HepG2 (cell line): ENCODE measurements around the gene LCLAT1. TPM values are rescaled to one million over a fixed set of nuclear protein-coding genes. Genes with fewer than 3 reads are reported as not detected.

Experiments
- GATAD2A ChIP-seq: IDR thresholded peaks from 2 replicates; pipeline ENCODE4 v1.6.1; 2016
- HNF4G ChIP-seq, 2 experiments: sonication (generic) in 1 of 2; formaldehyde crosslinking in 1 of 2; IDR thresholded peaks; 2 replicates each; pipeline versions ENCODE4 v1.4.0 to v1.6.1; 2011 to 2020; ENCODE audit warnings: borderline replicate concordance in 2 of 2, low read depth in 2 of 2, mild to moderate bottlenecking in 2 of 2, low read length in 1 of 2, missing genetic modification reagents in 1 of 2, moderate library complexity in 1 of 2
- JUN ChIP-seq: sonication (generic); formaldehyde crosslinking; IDR thresholded peaks from 2 replicates; pipeline ENCODE4 v1.4.0; 2020; ENCODE audit warnings: mild to moderate bottlenecking, missing genetic modification reagents
- RFX3 ChIP-seq: IDR thresholded peaks from 2 replicates; pipeline ENCODE4 v1.6.1; 2016; ENCODE audit warnings: missing biosample characterization, missing genetic modification reagents
- RNF2 ChIP-seq: fragments of 450-650 bp; conservative IDR thresholded peaks from 2 replicates; pipeline ENCODE4 v1.6.1; 2016; ENCODE audit warnings: low read depth
- ZBTB7B ChIP-seq: sonication (generic); formaldehyde crosslinking; IDR thresholded peaks from 2 replicates; pipeline ENCODE4 v1.4.0; 2020; ENCODE audit warnings: missing genetic modification reagents
- ZFAT ChIP-seq: sonication (generic); formaldehyde crosslinking; conservative IDR thresholded peaks from 2 replicates; pipeline ENCODE4 v1.8.1; 2023; ENCODE audit warnings: missing genetic modification reagents, inconsistent platforms
- ZNF280B ChIP-seq: sonication (generic); formaldehyde crosslinking; IDR thresholded peaks from 2 replicates; pipeline ENCODE4 v1.5.0; 2020; ENCODE audit warnings: missing genetic modification reagents, mild to moderate bottlenecking, borderline replicate concordance
- polyA plus RNA-seq, 8 experiments: library from polyadenylated mRNA; depleted of rRNA in 3 of 8; stranded (reverse) in 7 of 8; unstranded in 1 of 8; fragments of >200 nt; fragmentation: Illumina TruSeq in 4 of 8; extraction: Trizol in 4 of 8; gene quantifications; 2 replicates each; pipeline versions ENCODE4 v1.2.1 to v1.2.3, GENCODE V29; 2011 to 2016; ENCODE audit warnings: low read depth in 4 of 8, missing spikeins in 1 of 8, mixed read lengths in 1 of 8; ENCODE audit not compliant: insufficient read depth in 1 of 8
- total RNA-seq, 5 experiments: library from RNA; depleted of rRNA; stranded (reverse); fragments of >200 nt; fragmentation: Illumina TruSeq; extraction: Trizol; gene quantifications; 2 replicates each; pipeline ENCODE4 v1.2.3, GENCODE V29; 2016; ENCODE audit warnings: low read depth in 1 of 5
- TF ChIP-seq, protein P1 (sequence below): IDR thresholded peaks from 2 replicates; pipeline ENCODE4 v1.6.1; 2016; ENCODE audit warnings: low read depth, missing genetic modification reagents, missing compliant biosample characterization
- TF ChIP-seq, protein P2 (sequence below), 2 experiments: sonication (generic) in 1 of 2; formaldehyde crosslinking in 1 of 2; IDR thresholded peaks; 2 replicates each; pipeline versions ENCODE4 v1.4.0 to v1.6.1; 2018 to 2020; ENCODE audit warnings: missing genetic modification reagents in 2 of 2, borderline replicate concordance in 1 of 2, low read depth in 1 of 2, mild to moderate bottlenecking in 1 of 2, missing biosample characterization in 1 of 2

LCLAT1 gene
- total and polyA plus RNA-seq, 2 of the 13 experiments (the other 11 are each of a cell fraction or from before 2014, with no cell fraction given) = 18.0 to 28.0 TPM

GRCh38 chr2:30464544-30465170, 17.6 kb downstream of the LCLAT1 start (continued):
- TF ChIP-seq ZFAT (CRISPR knock-in tag) (no peak), HNF4G (IDR thresholded peaks at IDR 0.05; ENCODE audit: borderline replicate concordance, low read depth, low read length) (no peak), HNF4G (CRISPR knock-in tag; IDR thresholded peaks at IDR 0.05; ENCODE audit: borderline replicate concordance, low read depth) (no peak), RNF2 (no peak), JUN (no peak), RFX3 (CRISPR knock-in tag) (no peak), ZBTB7B (no peak), ZNF280B (no peak), GATAD2A (CRISPR knock-in tag) (peak; percentile 76)
- TF ChIP-seq, protein P1, sequence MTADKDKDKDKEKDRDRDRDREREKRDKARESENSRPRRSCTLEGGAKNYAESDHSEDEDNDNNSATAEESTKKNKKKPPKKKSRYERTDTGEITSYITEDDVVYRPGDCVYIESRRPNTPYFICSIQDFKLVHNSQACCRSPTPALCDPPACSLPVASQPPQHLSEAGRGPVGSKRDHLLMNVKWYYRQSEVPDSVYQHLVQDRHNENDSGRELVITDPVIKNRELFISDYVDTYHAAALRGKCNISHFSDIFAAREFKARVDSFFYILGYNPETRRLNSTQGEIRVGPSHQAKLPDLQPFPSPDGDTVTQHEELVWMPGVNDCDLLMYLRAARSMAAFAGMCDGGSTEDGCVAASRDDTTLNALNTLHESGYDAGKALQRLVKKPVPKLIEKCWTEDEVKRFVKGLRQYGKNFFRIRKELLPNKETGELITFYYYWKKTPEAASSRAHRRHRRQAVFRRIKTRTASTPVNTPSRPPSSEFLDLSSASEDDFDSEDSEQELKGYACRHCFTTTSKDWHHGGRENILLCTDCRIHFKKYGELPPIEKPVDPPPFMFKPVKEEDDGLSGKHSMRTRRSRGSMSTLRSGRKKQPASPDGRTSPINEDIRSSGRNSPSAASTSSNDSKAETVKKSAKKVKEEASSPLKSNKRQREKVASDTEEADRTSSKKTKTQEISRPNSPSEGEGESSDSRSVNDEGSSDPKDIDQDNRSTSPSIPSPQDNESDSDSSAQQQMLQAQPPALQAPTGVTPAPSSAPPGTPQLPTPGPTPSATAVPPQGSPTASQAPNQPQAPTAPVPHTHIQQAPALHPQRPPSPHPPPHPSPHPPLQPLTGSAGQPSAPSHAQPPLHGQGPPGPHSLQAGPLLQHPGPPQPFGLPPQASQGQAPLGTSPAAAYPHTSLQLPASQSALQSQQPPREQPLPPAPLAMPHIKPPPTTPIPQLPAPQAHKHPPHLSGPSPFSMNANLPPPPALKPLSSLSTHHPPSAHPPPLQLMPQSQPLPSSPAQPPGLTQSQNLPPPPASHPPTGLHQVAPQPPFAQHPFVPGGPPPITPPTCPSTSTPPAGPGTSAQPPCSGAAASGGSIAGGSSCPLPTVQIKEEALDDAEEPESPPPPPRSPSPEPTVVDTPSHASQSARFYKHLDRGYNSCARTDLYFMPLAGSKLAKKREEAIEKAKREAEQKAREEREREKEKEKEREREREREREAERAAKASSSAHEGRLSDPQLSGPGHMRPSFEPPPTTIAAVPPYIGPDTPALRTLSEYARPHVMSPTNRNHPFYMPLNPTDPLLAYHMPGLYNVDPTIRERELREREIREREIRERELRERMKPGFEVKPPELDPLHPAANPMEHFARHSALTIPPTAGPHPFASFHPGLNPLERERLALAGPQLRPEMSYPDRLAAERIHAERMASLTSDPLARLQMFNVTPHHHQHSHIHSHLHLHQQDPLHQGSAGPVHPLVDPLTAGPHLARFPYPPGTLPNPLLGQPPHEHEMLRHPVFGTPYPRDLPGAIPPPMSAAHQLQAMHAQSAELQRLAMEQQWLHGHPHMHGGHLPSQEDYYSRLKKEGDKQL = 0 out of 2 replicates have a peak, but pooled peaks have one; percentile 19
- TF ChIP-seq, protein P2, sequence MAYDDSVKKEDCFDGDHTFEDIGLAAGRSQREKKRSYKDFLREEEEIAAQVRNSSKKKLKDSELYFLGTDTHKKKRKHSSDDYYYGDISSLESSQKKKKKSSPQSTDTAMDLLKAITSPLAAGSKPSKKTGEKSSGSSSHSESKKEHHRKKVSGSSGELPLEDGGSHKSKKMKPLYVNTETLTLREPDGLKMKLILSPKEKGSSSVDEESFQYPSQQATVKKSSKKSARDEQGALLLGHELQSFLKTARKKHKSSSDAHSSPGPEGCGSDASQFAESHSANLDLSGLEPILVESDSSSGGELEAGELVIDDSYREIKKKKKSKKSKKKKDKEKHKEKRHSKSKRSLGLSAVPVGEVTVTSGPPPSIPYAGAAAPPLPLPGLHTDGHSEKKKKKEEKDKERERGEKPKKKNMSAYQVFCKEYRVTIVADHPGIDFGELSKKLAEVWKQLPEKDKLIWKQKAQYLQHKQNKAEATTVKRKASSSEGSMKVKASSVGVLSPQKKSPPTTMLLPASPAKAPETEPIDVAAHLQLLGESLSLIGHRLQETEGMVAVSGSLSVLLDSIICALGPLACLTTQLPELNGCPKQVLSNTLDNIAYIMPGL (CRISPR knock-in tag; IDR thresholded peaks at IDR 0.05; ENCODE audit: borderline replicate concordance in 1 of 2, low read depth in 1 of 2) = no peak
